SK-N-DZ (cell line): ENCODE results near the gene SPATA24.
"Not testable (repeated sequence)": the region's sequence is repeated elsewhere in the genome, so short reads cannot be mapped to it uniquely, and the experiment has no call there.

Source experiments
- DNase-seq: peaks from one replicate; pipeline ENCODE4 v3.0.0-alpha.2; 2015; ENCODE audit warnings: low spot score

Gene SPATA24

GRCh38 chr5:139395844-139396640 lies 7.8 kb downstream of the SPATA24 start:
- DNase-seq, result no peak

- DNase-seq, result no peak
Measured at GRCh38 chr5:139394654-139395566, 9.0 kb downstream of the SPATA24 start, which contains the start of gene PROB1. Gene PROB1 (minus strand): TSS chr5:139395104. CDS start chr5:139395081, 23 bp downstream.

- no peak for DNase-seq
Measured at GRCh38 chr5:139394123-139394653, 9.7 kb downstream of the SPATA24 start.

DNA sequence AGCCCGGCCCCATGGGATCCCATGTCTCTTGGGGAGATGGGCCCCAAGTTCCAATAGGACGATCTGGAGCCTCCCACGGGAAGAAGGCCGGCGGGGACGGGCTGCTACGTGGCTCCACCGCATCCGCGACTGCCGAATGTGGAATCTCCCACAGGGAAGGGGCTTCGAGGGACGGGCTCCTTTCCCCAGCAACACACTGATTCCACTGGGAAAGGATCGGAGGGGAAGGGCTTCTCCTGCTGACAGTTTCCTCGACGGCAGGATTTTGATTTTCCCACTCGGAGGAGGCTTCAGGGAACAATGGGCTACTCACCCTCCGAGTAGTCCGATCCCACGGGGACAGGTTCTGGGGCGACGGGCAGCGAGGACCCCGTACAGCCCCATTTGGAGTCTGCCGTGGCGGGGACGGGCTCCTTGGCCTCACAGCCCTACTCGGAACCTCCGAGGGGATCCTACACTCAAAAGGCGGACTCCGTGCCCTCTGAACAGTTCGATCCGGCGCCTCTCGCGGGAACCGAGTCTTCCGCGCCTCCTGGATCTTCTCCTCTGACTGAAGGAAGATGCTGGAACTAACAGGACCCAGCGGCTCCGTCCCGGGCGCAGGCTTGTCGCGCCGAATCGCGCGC lies 10.3 kb downstream of the SPATA24 start:
- DNase-seq, result no peak

DNA sequence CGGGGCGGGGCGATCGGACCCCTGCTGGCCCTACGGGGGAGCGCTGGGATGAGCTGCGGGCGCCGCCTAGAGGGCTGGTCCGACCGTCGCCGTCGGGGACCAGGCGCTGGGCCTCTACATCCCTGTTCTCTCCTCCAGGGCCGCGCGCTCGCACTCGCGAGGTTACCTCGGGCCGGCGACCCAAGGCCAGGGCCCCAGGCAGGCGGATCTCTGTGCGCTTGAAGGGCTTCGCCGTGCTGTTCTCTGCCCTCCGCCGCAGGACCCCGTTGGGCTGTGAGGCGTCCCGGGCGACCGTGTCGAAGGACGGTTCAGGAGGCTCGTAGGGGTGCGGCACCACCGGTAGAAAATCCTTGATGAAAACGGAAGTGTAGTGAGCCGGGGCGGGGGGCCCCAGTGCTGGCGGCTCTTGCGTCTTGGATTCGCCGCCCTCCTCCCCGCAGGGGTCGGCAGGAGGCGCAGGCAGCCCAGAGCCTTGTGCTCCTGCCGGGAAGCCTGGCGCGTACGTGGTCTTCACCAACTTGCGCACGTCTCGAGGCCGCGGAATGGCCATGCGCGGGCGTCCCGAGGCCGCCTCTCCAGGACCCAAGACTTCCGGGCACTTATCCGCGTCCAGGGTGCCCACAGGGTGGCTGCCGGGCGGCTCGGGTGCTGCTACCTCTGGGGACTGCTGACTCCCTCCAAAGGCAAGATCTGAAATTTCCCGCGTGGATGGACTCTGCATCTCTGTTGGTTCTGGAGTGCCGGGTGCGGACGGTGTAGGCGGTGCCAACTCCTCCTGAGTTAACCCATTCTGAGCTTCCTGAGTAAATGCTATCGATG lies 11.0 kb downstream of the SPATA24 start:
- peak; percentile 68 for DNase-seq

- no peak for DNase-seq
Measured at GRCh38 chr5:139392324-139392677, 11.6 kb downstream of the SPATA24 start.

DNA sequence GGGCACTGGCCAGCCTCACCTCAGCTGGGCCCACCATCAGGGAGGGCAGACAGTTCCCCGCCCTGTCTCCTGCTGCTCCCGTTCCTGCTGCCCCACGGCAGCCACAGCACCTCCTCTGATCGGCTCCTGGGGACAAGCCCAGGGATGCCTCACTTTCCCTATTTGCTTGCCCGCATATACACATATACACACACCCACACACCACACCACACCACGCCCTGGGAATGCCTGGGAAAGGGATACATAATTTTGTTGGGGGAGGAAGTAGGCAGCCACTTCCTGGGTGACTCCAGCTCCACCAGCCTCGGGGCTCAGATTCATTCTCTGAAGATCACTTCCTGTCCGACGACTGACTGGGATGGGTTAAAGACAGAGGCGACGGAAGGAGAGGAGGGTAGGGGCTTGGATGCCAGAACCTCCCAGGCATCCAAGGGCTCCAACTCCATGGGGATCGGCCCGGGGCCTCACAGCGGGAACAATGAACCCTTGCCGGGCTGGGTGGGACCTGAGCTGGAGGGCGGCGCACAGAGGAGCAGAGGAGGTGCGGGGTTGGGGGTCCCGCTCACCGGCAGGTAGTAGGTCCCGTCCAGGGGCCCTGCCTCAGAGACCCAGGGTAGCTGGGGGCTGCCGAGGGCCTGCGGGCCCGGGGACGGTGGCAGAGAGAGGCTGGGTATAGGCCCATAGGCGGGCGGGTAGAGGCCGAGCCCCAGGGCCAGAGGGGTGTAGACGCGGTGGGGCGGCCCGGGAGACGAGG lies 12.1 kb downstream of the SPATA24 start:
- DNase-seq, result no peak

DNA sequence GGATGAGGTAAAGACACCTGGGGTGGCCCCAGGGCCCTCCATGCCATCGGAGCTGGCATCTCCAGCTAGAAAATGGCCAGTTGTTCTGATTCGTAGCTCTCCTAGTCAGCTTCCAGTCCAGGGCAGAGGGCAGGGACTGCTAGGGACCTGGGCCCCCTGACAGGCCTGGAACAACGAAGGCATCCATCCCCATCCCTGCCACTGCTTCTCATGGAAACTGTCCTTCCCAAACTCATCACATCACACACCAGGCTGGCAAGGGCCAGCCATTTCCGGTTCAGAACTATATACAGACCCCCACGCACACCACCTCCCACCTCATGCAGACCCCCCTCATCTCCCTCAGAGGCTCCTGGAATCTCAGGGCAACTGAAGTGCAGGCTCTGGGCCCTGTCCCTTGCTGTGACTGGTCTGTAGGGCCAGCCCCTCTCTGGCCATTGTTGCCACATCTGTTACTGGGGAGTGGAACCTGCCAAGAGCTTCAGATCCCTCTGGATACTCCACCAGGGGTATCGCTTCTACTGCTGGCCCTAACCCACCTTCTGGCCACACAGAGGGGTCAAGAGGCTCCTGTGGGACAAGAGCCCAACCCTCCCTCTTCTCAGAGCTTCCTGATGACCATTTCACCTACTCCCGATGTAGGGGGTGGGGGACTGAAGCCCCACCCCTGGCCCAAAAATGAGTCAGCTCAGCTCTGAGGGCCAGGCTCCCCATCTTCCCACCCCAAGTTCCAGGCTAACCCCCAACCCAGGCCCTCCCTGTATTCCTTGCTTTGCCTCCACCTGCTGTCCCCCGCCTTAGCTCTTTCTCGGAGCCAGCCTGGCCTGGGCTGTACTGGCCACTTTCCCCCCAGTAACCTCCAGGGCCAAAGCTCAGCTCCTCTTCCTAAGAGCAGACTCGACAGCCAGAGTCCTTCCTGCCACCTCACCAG lies 13.0 kb downstream of the SPATA24 start:
- DNase-seq, result no peak

- no peak for DNase-seq
Measured at GRCh38 chr5:139389701-139390638, 13.9 kb downstream of the SPATA24 start, which contains the start of gene MZB1. Gene MZB1 (minus strand): TSS chr5:139389913. CDS start chr5:139389856, 57 bp downstream.

GRCh38 chr5:139388198-139388821 lies 15.6 kb downstream of the SPATA24 start:
- DNase-seq, result no peak

DNA sequence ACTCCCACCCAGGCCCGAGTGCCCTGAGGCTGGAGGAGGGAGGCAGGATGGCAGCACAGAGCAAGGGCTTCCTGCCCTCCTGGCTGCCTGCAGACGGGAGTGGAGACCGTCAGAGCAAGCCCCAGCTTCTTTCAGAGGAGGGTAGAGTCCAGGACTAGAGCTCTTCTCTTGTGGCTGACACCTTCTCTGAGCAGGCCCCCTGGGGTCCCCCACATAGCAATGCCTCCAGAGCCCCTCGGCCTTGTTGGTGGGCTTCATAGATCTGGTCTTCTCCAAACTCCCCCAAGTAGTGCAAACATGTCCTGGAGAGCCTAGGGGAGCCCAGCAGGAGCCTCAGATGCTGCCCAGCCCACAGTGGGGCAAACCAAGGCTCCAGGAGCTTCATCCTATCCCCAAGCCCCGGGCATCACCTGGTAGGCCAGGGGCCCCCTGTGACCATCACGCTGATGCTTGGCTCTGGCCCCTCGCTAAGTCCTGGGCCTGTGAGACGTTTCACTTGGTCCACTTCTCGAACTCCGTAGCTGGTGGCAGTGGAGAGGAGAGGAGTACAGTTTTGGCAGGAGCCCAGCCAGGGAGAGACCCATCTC lies 16.2 kb downstream of the SPATA24 start:
- no peak for DNase-seq

DNA sequence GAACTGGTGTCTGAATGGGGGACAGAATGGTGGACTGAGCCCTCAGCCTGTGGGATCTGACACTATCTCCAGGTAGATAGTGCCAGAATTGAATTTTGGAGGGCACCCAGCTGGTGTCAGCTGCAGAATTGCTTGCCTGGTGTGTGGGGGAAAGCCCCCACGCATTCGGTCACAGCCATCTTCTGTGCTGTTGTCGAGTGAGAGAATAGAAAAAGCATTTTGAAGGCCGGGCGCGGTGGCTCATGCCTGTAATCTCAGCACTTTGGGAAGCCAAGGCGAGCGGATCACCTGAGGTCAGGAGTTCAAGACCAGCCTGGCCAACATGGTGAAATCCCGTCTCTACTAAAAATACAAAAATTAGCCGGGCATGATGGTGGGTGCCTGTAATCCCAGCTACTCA lies 16.9 kb downstream of the SPATA24 start:
- DNase-seq, result not testable (repeated sequence)

DNA sequence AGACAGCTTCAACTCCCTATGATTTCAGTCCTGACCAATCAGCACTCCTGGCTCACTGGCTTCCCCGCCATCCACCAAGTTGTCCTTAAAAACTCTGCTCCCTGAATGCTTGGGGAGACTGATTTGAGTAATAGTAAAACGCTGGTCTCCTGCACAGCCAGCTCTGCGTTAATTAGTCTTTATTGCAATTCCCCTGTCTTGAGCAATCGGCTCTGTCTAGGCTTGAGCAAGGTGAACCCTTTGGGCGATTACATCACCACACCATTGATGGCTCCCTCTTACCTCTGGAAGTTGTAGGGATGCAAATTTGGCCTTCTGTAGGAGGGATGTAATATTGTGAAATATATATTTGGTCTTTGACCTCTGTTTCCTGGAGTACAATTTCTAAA lies 17.8 kb downstream of the SPATA24 start:
- DNase-seq, result no peak

DNA sequence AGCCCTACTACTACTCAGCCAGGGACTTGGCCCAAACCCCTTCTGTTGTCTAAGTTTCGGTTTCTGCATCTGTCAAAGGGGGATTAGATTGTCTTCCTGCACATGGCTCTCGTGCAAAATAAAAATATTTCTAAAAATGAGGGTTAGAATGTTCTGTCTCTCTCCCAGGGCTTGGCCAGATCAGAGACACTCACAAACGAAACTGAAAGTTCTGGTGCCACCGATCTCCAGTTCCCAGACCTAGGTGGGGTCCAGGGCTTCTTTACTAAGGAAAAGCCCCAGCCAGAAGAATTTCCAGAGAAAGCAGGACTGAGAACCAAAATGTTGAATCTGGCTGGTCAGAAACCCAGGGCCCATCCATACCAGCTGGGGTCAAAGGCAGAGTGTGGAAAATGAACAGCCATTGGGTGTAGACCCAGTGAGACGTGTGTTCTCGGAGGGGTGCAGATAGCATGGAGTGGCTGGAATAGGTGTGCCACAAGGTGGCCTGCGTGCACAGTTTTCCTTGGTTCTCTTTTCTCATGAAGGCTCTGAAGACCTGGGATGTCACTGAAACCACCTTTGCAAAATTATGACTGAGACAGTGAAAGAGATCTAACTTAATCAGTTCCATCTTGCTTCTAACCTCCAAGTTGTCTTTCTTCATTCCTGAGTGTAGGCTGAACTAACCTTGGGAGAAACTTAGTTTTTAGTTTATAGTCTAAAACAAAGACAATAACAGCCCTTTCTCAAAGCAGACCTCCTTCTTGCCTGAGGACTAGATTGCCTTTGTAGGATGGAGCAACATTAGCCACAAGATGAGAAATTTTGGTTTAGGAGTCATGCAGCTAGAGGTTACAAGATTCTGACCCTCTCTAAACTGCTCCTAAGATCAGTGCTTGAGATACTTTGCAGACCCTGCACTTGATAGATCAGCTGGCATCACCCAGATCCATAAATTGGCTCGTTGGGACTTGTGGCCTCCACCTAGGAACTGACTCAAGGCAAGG lies 18.5 kb downstream of the SPATA24 start:
- DNase-seq, result no peak

DNA sequence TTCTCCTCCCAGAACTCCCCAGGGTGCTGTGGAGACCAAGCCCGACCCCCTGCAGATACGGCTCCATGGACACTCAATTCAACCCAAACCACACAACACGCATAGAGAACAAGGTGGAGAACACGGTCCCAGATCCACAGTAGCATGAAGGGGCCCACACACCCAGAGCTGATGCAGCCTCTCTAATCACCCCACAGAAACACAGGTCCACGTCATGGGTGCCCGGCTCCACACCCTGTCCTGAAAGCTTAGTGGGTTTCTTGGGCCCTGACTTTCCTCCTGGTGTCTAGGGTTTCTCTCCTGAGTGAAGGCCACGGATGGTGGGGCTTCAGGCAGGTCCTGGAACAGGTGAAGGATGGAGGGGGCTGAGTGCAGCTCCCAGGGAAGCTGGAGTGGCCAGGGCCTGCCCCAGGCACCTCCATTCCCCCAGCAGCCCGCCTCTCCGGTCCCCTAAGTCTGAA lies 19.3 kb downstream of the SPATA24 start:
- DNase-seq, result no peak
